DND-41 (cell line): ENCODE results near the gene APPL1.
A peak's percentile ranks its signal among the peaks of the same experiment; 100 is the strongest.

Experiments
- ATAC-seq: fragments of 200-7000 bp; cut with Tn5 transposase; 3 replicates; pipeline ENCODE4 v1.9.1; 2021; ENCODE audit warnings: low read depth; ENCODE audit not compliant: insufficient read depth
- DNase-seq: peaks from one replicate; pipeline ENCODE4 v3.0.0-alpha.2; 2020
- H2AFZ ChIP-seq: 2 replicates; pipeline ENCODE4 v1.6.0; 2012; ENCODE audit warnings: low read depth, low read length
- H3K27ac ChIP-seq: 2 replicates; pipeline ENCODE4 v1.5.1; 2012; ENCODE audit warnings: low read length, inconsistent platforms
- H3K27me3 ChIP-seq: fragments of 200-600 bp; sonication (generic); 2 replicates; pipeline ENCODE4 v1.6.0; 2012; ENCODE audit warnings: low read length, mild to moderate bottlenecking, inconsistent platforms; ENCODE audit not compliant: insufficient read depth, poor library complexity
- H3K36me3 ChIP-seq: 2 replicates; pipeline ENCODE4 v1.5.1; 2012; ENCODE audit warnings: low read length, inconsistent platforms; ENCODE audit not compliant: insufficient read depth
- H3K4me1 ChIP-seq: 2 replicates; pipeline ENCODE4 v1.5.1; 2012; ENCODE audit warnings: mild to moderate bottlenecking, low read length; ENCODE audit not compliant: insufficient read depth
- H3K4me2 ChIP-seq: 2 replicates; pipeline ENCODE4 v1.6.0; 2012; ENCODE audit warnings: mild to moderate bottlenecking, moderate library complexity, low read length, inconsistent platforms; ENCODE audit not compliant: insufficient read depth
- H3K4me3 ChIP-seq, 2 experiments: fragments of 200-600 bp in 1 of 2; shearing (Covaris generic) in 1 of 2; 2 replicates each; pipeline ENCODE4 v1.5.1; 2012 to 2016; ENCODE audit warnings: inconsistent platforms in 2 of 2, low read length in 2 of 2, mild to moderate bottlenecking in 2 of 2, low read depth in 1 of 2, moderate library complexity in 1 of 2
- H3K79me2 ChIP-seq: 2 replicates; pipeline ENCODE4 v1.6.0; 2012; ENCODE audit warnings: low read length, inconsistent platforms; ENCODE audit not compliant: insufficient read depth
- H3K9ac ChIP-seq: 2 replicates; pipeline ENCODE4 v1.6.0; 2012; ENCODE audit warnings: low read depth, mild to moderate bottlenecking, inconsistent platforms, low read length, moderate library complexity
- H3K9me3 ChIP-seq: 2 replicates; pipeline ENCODE4 v1.5.1; 2012; ENCODE audit warnings: low read length, moderate library complexity, mild to moderate bottlenecking, inconsistent platforms; ENCODE audit not compliant: insufficient read depth, severe bottlenecking
- H4K20me1 ChIP-seq: 2 replicates; pipeline ENCODE4 v1.6.0; 2012; ENCODE audit warnings: low read length; ENCODE audit not compliant: insufficient read depth
- EZH2 ChIP-seq: IDR thresholded peaks from 3 replicates; pipeline ENCODE4 v1.6.1; 2012; ENCODE audit warnings: borderline replicate concordance, low read depth, mild to moderate bottlenecking, moderate library complexity, low read length, inconsistent platforms; ENCODE audit not compliant: severe bottlenecking
- TF ChIP-seq, protein P1 (sequence below): IDR thresholded peaks from 2 replicates; pipeline ENCODE4 v1.5.1; 2012; ENCODE audit warnings: borderline replicate concordance, low read length, moderate library complexity, mild to moderate bottlenecking; ENCODE audit not compliant: poor library complexity, severe bottlenecking; ENCODE audit errors: extremely low read depth

APPL1 gene

GRCh38 chr3:57227930-57228751 is 612 bp downstream of the APPL1 start:
- peak overlapping the region; percentile 93 for H2AFZ ChIP-seq
- peak; percentile 53 for ATAC-seq
- peaks cover 28% of the 10 kb centered on the region for H3K4me1 ChIP-seq
- H3K27me3 ChIP-seq = no peaks in the 10 kb centered on the region
- peak overlapping the region; percentile 62 for H3K27ac ChIP-seq
- peaks cover 52% of the 10 kb centered on the region for H3K79me2 ChIP-seq
- peak overlapping the region; percentile 69 for H3K9ac ChIP-seq
- no peaks in the 10 kb centered on the region for H3K36me3 ChIP-seq
- TF ChIP-seq EZH2 = no peak
- TF ChIP-seq, protein P1, sequence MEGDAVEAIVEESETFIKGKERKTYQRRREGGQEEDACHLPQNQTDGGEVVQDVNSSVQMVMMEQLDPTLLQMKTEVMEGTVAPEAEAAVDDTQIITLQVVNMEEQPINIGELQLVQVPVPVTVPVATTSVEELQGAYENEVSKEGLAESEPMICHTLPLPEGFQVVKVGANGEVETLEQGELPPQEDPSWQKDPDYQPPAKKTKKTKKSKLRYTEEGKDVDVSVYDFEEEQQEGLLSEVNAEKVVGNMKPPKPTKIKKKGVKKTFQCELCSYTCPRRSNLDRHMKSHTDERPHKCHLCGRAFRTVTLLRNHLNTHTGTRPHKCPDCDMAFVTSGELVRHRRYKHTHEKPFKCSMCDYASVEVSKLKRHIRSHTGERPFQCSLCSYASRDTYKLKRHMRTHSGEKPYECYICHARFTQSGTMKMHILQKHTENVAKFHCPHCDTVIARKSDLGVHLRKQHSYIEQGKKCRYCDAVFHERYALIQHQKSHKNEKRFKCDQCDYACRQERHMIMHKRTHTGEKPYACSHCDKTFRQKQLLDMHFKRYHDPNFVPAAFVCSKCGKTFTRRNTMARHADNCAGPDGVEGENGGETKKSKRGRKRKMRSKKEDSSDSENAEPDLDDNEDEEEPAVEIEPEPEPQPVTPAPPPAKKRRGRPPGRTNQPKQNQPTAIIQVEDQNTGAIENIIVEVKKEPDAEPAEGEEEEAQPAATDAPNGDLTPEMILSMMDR = no peak
- H4K20me1 ChIP-seq = peaks cover 6% of the 10 kb centered on the region; the same call in 1 of the 2 replicates
- peak overlapping the region; percentile 85 to 87 for H3K4me3 ChIP-seq
- peak overlapping the region; percentile 84 for H3K4me2 ChIP-seq
- H3K9me3 ChIP-seq = no peaks in the 10 kb centered on the region
- DNase-seq = peak; percentile 55

- no peak for TF ChIP-seq EZH2
- TF ChIP-seq, protein P1 = no peak
- Histone ChIP-seq H3K79me2 (peaks cover 67% of the 10 kb centered on the region), H3K4me2 (peak overlapping the region; percentile 10; the same call in 1 of the 2 replicates), H3K4me1 (peaks cover 28% of the 10 kb centered on the region), H3K4me3 (no peak overlapping the region), H3K9ac (no peak overlapping the region), H3K36me3 (no peaks in the 10 kb centered on the region), H3K27me3 (no peaks in the 10 kb centered on the region), H3K9me3 (no peaks in the 10 kb centered on the region), H4K20me1 (peaks cover 12% of the 10 kb centered on the region; the same call in 1 of the 2 replicates), H3K27ac (no peak overlapping the region), H2AFZ (no peak overlapping the region)
- no peak for ATAC-seq
- DNase-seq = no peak
These were observed 2.5 kb downstream of the APPL1 start for GRCh38 chr3:57230006-57230405.

GRCh38 chr3:57233799-57234198 is 6.3 kb downstream of the APPL1 start:
- Histone ChIP-seq H3K9ac (no peak overlapping the region), H3K79me2 (peaks cover 67% of the 10 kb centered on the region), H4K20me1 (peaks cover 12% of the 10 kb centered on the region; the same call in 1 of the 2 replicates), H3K4me3 (no peak overlapping the region), H3K27ac (no peak overlapping the region), H3K9me3 (no peaks in the 10 kb centered on the region), H2AFZ (no peak overlapping the region), H3K27me3 (no peaks in the 10 kb centered on the region), H3K4me2 (no peak overlapping the region), H3K4me1 (peaks cover 16% of the 10 kb centered on the region), H3K36me3 (peaks cover 26% of the 10 kb centered on the region)
- no peak for TF ChIP-seq EZH2
- TF ChIP-seq, protein P1 = no peak
- DNase-seq = no peak
- no peak for ATAC-seq
